Fibroblast of the conjunctiva (primary cell): ENCODE results near the gene NCOR1.
"Not testable (repeated sequence)": the region's sequence is repeated elsewhere in the genome, so short reads cannot be mapped to it uniquely, and the experiment has no call there.

Source experiments
- DNase-seq: peaks from one replicate; pipeline ENCODE4 v3.0.0-alpha.2; 2010; ENCODE audit warnings: low read depth

NCOR1 gene

DNA sequence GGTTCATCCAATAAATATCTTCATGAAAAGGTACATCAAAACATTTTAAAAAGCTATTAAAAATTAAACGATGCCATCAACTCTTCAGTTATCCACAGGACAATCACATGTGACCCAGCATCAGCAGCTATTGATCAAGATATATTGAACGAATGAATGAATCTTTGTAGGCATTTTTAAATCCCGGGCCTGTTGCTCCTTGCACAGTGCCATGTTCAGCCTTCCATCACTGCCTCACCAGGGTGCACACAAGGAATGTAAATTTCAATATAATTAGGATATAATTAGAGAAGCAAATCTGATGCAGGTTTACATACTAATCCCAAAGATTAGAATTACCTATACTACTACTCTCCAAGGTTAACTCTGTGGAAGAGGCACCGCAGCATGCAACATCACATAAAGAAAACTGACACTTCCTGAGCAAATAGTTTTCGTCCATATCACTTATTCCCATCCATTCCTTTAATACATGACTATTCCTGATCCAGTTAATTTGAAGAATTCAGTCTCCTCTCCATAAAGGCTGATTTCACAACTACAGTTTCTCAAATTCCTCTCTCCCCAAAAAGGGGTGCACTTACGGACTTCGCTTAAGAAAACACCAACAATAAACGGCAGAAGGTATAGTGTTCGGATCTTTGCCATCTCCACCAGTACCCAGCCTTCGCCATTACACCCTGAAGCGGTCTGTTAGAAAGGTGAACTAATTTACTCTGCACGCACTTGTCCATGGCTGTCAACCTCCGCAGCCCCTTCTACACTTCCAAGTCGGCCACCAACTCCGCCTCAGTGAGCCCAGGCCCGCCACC lies 938 bp downstream of the NCOR1 start:
- DNase-seq: no peak

DNA sequence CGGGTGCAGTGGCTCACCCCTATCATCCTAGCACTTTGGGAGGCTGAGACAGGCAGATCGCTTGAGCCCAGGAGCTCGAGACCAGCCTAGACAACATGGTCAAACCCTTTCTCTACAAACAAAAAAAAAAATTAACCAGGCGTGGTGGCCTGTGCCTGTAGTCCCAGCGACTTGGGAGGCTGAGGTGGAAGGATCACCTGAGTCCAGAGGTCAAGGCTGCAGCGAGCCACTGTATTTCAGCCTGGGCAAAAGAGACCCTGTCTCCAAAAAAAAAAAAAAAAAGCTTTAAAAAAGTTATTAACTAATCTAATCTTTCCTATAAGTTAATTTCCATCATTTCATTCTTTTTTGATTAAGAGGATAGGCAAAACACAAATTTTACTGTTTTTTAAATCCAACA lies 2.5 kb downstream of the NCOR1 start:
- no peak for DNase-seq

DNA sequence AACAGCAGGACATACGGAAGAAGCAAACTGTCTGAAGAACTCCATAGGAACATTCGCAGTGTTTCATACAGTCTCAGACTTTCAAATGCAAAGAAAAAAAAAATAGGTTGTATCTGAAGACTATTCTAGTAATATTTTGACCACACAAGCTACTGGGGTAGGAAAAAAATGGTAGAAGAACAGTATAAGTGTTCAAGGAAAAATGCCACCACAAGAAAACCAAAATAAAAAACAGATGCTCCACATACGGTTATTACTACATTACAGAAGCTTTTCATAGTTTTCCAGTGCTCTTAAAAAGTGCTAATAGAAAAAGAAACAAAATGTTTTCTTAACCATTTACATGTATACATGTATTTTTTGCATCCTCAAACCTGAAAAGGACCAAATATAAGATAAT lies 3.7 kb downstream of the NCOR1 start:
- DNase-seq: no peak

DNA sequence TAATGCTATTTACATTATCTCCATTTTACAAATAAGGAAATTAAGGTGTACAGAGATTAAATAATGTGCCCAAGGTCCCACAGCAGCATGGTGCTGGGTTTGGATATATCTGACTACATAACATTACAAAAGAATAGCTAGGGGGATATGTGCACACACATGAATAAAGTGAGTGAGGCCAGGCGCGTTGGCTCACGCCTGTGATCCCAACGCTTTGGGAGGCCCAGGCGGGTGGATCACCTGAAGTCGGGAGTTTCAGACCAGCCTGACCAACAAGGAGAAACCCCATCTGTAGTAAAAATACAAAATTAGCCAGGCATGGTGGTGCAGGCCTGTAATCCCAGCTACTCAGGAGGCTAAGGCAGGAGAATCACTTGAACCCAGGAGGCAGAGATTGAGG lies 10.6 kb downstream of the NCOR1 start:
- DNase-seq: not testable (repeated sequence)

GRCh38 chr17:16202554-16203500 lies 12.5 kb downstream of the NCOR1 start:
- DNase-seq: not testable (repeated sequence)

GRCh38 chr17:16201693-16202131 lies 13.6 kb downstream of the NCOR1 start:
- DNase-seq: not testable (repeated sequence)

DNA sequence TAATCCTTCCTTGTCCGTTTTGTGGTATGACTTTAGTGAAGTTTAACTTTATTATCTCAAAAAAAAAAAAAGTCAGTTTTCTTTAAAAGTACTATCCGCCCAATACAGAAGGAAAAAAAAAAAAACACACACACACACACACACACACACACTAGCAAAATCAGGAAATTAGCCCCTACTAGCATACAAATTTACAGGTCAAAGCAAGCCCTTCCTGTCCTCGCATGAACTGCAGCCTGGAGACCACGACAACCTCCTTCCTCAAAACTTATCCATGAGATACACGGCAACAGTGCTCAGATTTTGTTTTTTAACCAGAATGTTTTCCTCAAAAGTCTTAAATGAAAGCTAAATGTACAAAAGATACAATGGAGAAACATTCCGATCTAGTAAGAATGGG lies 16.2 kb downstream of the NCOR1 start:
- DNase-seq: no peak

DNA sequence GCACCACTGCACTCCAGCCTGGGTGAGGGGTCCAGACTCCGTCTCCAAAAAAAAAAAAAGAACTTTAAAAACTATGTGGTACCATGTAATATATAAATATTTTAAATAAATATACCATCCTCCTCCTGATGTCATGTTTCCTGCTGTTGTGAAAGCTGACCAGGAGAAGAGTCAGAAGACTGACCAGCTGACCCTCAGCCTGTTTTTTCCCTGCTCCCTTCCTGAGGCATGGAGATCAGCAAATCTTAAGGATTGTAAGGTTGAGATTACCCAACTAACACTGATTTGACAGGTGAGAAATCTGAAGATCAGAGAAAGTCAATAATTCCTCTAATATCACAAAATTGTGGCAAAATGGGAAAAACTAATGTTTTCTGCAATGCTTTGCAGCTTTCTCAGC lies 18.1 kb downstream of the NCOR1 start:
- no peak for DNase-seq

DNA sequence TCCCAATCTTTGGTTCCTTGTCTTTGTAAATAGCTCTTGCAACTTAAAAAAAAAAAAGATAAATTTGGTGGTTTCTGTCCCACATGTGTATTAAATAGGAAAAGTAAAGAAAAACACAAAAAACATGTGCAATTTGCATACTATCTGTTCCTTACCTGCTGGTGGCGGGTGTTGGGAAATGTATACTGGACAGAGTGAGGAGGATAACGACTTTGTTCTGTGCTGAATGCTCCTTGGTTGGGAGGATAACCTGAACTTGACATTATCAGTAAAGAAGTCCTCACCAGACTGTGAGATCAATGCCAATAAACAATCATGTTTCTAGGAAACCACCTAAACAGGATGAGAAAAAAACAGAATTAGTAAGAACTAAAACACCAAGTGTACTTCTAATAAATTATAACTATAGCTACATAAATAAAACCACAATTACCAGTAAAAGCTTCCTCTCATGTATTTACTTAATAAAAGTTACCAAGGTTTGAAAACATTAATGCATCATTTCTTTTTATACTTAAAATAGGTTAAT lies 21.0 kb downstream of the NCOR1 start:
- not testable (repeated sequence) for DNase-seq

- no peak for DNase-seq
These were observed 23.7 kb downstream of the NCOR1 start for GRCh38 chr17:16191604-16192003.

- DNase-seq: no peak
These were observed 24.5 kb downstream of the NCOR1 start for GRCh38 chr17:16190703-16191360.

DNA sequence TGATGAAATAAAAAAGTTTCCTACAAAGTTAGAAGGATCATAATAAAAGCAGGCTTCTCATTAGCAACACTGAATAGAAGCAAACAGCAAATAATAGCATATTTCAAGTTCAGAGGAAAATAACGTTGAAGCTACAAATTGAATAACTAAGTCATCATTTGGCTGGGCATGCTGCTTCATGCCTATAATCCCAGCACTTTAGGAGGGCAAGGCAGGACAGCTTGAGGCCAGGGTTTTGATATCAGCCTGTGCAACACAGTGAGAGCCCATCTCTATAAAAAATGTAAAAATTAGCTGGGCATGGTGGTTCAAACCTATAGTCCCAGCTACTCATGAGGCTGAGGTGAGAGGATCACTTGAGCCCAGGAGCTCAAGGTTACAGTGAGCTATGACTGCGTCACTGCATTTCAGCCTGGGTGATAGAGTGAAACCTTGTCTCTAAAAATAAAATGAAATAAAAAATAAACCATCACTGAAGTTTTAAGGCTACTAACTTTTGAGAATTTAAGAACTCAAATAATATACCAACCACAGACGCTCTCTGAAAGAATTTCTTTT lies 25.5 kb downstream of the NCOR1 start:
- no peak for DNase-seq

DNA sequence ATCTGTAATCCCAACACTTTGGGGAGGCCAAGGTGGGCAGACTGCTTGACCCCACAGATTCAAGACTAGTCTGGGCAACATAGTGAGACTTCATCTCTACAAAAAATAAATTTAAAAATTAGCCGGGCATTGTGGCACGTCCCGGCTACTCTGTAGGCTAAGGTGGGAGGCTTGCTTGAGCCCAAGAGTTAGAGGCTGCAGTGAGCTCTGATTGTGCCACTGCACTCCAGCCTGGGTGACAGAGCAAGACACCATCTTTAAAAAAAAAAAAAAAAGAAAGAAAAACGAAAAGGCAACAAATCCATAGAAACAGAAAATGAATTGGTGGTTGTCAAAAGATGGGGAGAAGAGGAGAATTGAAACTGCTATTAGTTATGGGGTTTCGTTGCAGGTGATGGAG lies 27.7 kb downstream of the NCOR1 start:
- no peak for DNase-seq

DNA sequence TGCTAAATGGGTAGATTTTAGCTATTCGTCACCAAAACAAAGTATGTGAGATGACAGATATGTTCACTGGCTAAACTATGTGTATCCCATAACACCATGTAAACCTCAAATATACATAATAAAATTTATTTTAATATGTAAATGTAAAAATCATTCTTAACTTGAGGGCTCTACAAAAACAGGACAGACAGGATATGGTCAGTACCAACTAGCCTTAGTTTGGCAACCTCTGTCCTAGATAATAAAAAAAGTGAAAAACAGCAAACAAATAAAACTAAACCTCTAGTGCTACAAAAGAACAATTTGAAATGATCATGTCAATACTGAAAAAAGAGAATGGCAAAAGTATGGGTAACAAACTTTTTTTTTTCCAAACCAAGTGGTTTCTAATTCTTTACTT lies 33.8 kb downstream of the NCOR1 start:
- no peak for DNase-seq

GRCh38 chr17:16178836-16179235 lies 36.5 kb downstream of the NCOR1 start:
- DNase-seq: no peak

- DNase-seq: peak; percentile 9
These were observed 43.7 kb downstream of the NCOR1 start for GRCh38 chr17:16171613-16172012.

DNA sequence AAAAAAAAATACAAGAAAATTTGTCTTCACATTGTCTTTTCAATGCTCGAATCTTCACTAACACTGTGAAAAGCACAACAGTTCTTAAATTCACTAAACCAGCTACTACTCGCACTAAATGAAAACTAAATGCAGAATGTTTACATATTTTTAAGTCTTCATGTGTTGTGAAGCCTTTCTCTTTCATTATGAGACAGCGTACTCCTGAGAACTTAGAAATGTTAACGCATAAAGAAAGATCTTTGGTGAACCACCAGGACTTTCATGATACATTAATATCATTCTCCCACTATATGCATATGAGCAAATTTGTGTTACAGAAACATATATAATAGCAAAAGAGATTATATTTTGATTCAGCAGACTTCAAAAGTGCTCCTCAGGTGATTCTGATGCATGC lies 48.6 kb downstream of the NCOR1 start:
- not testable (repeated sequence) for DNase-seq

- no peak for DNase-seq
These were observed 56.6 kb downstream of the NCOR1 start for GRCh38 chr17:16158714-16159113.

- no peak for DNase-seq
These were observed 59.8 kb downstream of the NCOR1 start for GRCh38 chr17:16155536-16155935.

DNA sequence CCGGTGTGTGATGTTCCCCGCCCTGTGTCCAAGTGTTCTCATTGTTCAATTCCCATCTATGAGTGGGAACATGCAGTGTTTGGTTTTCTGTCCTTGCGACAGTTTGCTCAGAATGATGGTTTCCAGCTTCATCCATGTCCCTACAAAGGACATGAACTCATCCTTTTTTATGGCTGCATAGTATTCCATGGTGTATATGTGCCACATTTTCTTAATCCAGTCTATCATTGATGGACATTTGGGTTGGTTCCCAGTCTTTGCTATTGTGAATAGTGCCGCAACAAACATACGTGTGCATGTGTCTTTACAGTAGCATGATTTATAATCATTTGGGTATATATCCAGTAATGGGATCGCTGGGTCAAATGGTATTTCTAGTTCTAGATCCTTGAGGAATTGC lies 63.0 kb downstream of the NCOR1 start:
- not testable (repeated sequence) for DNase-seq

GRCh38 chr17:16150251-16150856 lies 65.0 kb downstream of the NCOR1 start:
- DNase-seq: no peak
